A549 (cell line): ENCODE results near the gene GDPD3.

Experiments used
- BHLHE40 ChIP-seq: IDR thresholded peaks from 2 replicates; pipeline ENCODE4 v1.6.1; 2012; ENCODE audit warnings: low read depth, low read length, inconsistent platforms
- CBX8 ChIP-seq: fragments of 200-600 bp; sonication (generic); IDR thresholded peaks from 2 replicates; pipeline ENCODE4 v1.6.1; 2016
- CTCF ChIP-seq: fragments of >200 bp; sonication (Bioruptor Twin); formaldehyde crosslinking; IDR thresholded peaks from 3 replicates; pipeline ENCODE4 v1.5.1; 2016
- ELK1 ChIP-seq: fragments of 150-350 bp; IDR thresholded peaks from 2 replicates; pipeline ENCODE4 v1.6.1; 2014; ENCODE audit warnings: low read depth, mild to moderate bottlenecking, low read length
- EP300 ChIP-seq, 2 experiments: fragments of >200 bp; sonication (Bioruptor Twin); formaldehyde crosslinking; IDR thresholded peaks; 2 replicates in 1 of 2; 3 replicates in 1 of 2; pipeline ENCODE4 v1.6.1; 2016 to 2017
- ESRRA ChIP-seq: fragments of 150-350 bp; IDR thresholded peaks from 2 replicates; pipeline ENCODE4 v1.6.1; 2014; ENCODE audit warnings: mild to moderate bottlenecking, low read length, borderline replicate concordance
- NR3C1 ChIP-seq: fragments of >200 bp; sonication (Bioruptor Twin); formaldehyde crosslinking; IDR thresholded peaks from 3 replicates; pipeline ENCODE4 v1.6.1; 2017
- PHF8 ChIP-seq: fragments of 200-600 bp; sonication (generic); IDR thresholded peaks from 2 replicates; pipeline ENCODE4 v1.6.1; 2016; ENCODE audit warnings: low read depth, mild to moderate bottlenecking, antibody characterized with exemption, moderate library complexity, borderline replicate concordance
- POLR2A ChIP-seq: IDR thresholded peaks from 2 replicates; pipeline ENCODE4 v1.6.1; 2012; ENCODE audit warnings: mild to moderate bottlenecking, low read length
- REST ChIP-seq: fragments of 200-600 bp; sonication (generic); IDR thresholded peaks from 2 replicates; pipeline ENCODE4 v1.6.1; 2016; ENCODE audit warnings: antibody characterized with exemption, mild to moderate bottlenecking, moderate library complexity
- SMC3 ChIP-seq: fragments of >200 bp; sonication (Bioruptor Twin); formaldehyde crosslinking; IDR thresholded peaks from 3 replicates; pipeline ENCODE4 v1.6.1; 2018; ENCODE audit warnings: inconsistent platforms
- ZC3H11A ChIP-seq: fragments of 450-650 bp; IDR thresholded peaks from 2 replicates; pipeline ENCODE4 v1.6.1; 2014; ENCODE audit warnings: antibody characterized with exemption, mild to moderate bottlenecking

- TF ChIP-seq ESRRA = no peak
- no peak for TF ChIP-seq ELK1
- no peak for TF ChIP-seq REST
- TF ChIP-seq EP300 (IDR thresholded peaks at IDR 0.05) = no peak
- no peak for TF ChIP-seq CTCF
- TF ChIP-seq PHF8 = no peak
- no peak for TF ChIP-seq BHLHE40
- no peak for TF ChIP-seq CBX8
- no peak for TF ChIP-seq SMC3
- no peak for TF ChIP-seq NR3C1
- TF ChIP-seq ZC3H11A = no peak
- TF ChIP-seq POLR2A = no peak
Measured at GRCh38 chr16:30145657-30146056, 32.3 kb upstream of the GDPD3 start.
